ENCODE measurements around the gene LRRIQ4. TPM values are rescaled to one million over a fixed set of nuclear protein-coding genes. Genes with fewer than 3 reads are reported as not detected.

LRRIQ4 gene
- total and polyA plus RNA-seq, 8 donors, result 4.6 TPM; not detected in 7

DNA sequence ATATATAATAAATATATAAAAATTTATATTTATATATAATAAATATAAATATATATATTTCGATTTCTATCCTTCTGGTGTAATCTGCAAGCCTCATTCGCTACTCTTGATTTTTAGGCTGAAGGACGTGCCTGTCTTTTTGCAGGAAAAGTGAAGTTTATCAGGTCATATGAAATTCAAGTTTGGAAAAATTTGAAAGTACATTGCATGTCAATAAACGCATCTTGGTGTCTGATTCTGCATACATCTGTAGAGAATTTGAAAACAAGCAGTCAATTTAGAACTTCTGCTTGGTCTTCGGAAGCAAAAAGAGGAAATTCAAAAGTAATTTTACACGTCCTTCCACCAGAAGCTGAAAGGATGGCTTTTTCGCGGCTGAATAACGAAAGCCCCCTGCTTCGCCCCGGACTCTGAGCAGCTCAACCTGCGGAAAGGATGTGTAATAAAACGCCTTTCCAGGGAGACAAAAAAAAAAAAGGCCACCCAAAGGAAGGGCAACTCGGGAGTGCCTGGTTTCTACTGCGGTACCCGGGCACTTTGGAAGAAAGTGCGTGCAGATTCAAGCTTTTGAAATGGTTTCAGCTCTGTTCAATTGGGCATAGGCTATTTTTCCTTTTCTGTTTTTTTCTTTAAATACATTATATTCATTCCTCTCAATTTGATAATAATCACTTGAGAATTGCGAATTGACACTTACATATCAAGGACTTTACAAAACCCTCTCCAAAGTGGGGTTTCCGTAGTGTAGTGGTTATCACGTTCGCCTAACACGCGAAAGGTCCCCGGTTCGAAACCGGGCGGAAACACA lies 41.0 kb upstream of the LRRIQ4 start:
- DNase-seq, result peak; percentile 46 to 93
- H3K9me3 ChIP-seq, result no peaks in the 10 kb centered on the region
- no peaks in the 10 kb centered on the region for H3K27me3 ChIP-seq
- intact Hi-C loops (cut with DNase I; ENCODE audit: low total_unique reads), result no loop called here
- H3K4me1 ChIP-seq, result peaks cover 23 to 29% (median 27%) of the 10 kb centered on the region in 4 donors
- TF ChIP-seq, protein P1, sequence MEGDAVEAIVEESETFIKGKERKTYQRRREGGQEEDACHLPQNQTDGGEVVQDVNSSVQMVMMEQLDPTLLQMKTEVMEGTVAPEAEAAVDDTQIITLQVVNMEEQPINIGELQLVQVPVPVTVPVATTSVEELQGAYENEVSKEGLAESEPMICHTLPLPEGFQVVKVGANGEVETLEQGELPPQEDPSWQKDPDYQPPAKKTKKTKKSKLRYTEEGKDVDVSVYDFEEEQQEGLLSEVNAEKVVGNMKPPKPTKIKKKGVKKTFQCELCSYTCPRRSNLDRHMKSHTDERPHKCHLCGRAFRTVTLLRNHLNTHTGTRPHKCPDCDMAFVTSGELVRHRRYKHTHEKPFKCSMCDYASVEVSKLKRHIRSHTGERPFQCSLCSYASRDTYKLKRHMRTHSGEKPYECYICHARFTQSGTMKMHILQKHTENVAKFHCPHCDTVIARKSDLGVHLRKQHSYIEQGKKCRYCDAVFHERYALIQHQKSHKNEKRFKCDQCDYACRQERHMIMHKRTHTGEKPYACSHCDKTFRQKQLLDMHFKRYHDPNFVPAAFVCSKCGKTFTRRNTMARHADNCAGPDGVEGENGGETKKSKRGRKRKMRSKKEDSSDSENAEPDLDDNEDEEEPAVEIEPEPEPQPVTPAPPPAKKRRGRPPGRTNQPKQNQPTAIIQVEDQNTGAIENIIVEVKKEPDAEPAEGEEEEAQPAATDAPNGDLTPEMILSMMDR (IDR thresholded peaks at IDR 0.05), result no peak
- no peak for TF ChIP-seq POLR2A (IDR thresholded peaks at IDR 0.05)
- peak; percentile 16 to 50 (median 27) for TF ChIP-seq POLR2AphosphoS5 (IDR thresholded peaks at IDR 0.05)
- TF ChIP-seq EP300 (IDR thresholded peaks at IDR 0.05), result peak; percentile 23
- peak overlapping the region; percentile 98 to 100 (median 99) for H3K27ac ChIP-seq
- peaks cover 0 to 21% (median 19%) of the 10 kb centered on the region in 4 donors for H3K36me3 ChIP-seq
- 0 to 1% (median 1%) methylated on average over 27 of the region's 27 CpGs for WGBS, 5 donors
- H3K4me3 ChIP-seq, result peak overlapping the region; percentile 67 to 94 (median 77)

DNA sequence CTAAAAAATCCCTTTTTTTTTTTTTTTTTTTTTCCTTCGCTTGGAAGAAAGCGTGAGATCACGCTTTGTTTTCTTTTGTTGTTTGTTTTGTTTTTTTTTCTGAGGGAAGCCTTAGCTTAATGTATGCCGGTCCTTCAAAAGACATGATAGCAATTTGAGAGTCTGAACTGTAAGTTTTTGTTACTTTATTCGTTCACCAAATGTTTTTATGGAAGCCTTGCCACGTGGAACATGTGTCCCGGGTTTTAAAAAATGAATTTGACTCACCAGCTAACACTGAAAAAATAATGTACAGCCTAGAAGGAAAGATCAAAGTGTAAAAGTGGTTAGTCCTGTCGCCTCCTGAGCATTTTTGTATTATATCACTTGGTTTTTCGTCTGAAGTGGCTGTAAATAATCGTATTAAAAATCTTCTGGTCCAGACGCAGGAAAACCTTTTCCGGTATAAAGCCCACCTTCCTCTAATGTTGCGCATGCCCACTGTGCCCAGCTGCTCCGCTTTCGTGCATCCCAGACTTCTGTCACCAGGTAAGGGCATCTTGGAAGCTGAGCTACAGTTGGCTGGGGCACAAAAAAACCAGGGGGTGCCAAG lies 40.3 kb upstream of the LRRIQ4 start:
- Histone ChIP-seq H3K27ac (peak overlapping the region; percentile 98 to 100 (median 99)), H3K9me3 (no peaks in the 10 kb centered on the region), H3K36me3 (peaks cover 0 to 28% (median 26%) of the 10 kb centered on the region in 4 donors), H3K4me3 (peak overlapping the region; percentile 67 to 94 (median 77)), H3K4me1 (peaks cover 23 to 36% (median 30%) of the 10 kb centered on the region in 4 donors), H3K27me3 (no peaks in the 10 kb centered on the region)
- TF ChIP-seq EP300 (IDR thresholded peaks at IDR 0.05) (no peak), POLR2A (IDR thresholded peaks at IDR 0.05) (no peak), POLR2AphosphoS5 (IDR thresholded peaks at IDR 0.05) (peak in 1 of 3 donors; percentile 22)
- intact Hi-C loops (cut with DNase I; ENCODE audit: low total_unique reads), result no loop called here
- 0 to 1% (median 0%) methylated on average over 15 of the region's 15 CpGs for WGBS, 5 donors
- DNase-seq, result peak; percentile 76 to 94

DNA sequence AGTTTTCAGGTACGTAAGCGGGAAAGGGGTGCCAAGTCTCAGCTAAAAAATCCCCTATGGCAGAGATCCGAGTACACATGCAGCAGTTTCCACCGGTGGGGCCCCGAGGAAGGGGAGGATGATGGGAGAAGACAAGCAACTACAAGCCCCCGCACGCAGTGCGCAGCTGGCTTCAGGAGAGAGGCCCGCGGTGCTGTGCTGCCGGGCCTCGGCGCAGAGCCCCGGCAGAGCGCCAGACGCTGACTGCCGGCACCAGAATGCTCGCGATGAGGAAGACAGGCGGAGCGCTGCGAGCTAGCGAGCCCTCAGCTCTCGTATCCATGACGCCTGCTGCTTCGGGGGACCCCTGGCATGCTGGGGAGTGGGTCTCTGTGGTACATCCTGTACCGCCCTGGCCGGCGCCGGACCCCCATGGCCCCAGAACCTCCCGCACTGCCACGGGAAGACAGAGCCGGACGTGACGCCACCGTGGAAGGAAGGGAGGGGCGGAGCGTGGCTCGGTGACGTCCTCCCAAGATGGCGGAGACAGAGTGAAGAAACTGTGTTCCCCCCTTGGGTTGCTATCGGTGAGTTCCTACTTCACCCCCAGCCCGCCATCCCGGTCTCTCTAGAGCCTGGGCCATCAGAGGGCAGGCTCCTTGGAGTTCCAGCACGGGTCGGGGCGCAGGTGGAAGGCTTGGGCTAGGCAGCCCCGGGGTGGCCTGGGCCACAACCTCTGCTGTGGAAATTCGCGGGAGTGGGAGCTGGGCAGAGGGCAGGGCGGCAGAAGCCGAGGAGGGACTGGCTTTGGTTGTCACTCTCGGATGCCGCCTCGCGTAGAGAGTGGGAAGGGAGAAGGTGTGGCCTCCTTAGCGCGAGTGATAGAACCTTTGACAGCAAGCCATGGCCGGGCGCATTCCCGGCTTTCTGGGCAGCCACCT lies 39.5 kb upstream of the LRRIQ4 start, which contains the start of gene MYNN:
TSS of gene MYNN (plus strand) at position 500 of the 920 bp plus-strand sequence. CDS start 900 bp downstream, outside the sequence.
- Histone ChIP-seq H3K27ac (peak within 1 kb of the TSS; percentile 98 to 100 (median 99)), H3K4me3 (peak within 1 kb of the TSS; percentile 67 to 94 (median 77)), H3K4me1 (peaks cover 23 to 44% (median 34%) of the 10 kb centered on the region in 4 donors), H3K27me3 (no peaks in the 10 kb centered on the region), H3K9me3 (no peaks in the 10 kb centered on the region), H3K36me3 (peaks cover 0 to 36% (median 33%) of the 10 kb centered on the region in 4 donors)
- TF ChIP-seq EP300 (IDR thresholded peaks at IDR 0.05) (no peak), POLR2A (IDR thresholded peaks at IDR 0.05) (peak in 2 of 4 donors; percentile 96 to 97), POLR2AphosphoS5 (IDR thresholded peaks at IDR 0.05) (peak; percentile 99 to 100 (median 100))
- TF ChIP-seq, protein P1 (IDR thresholded peaks at IDR 0.05), result no peak
- intact Hi-C loops (cut with DNase I; ENCODE audit: low total_unique reads), result no loop called here
- 0% methylated on average over 35 to 61 of the region's 61 CpGs for WGBS, 5 donors
- peak; percentile 94 to 98 for DNase-seq

GRCh38 chr3:169774186-169774585 lies 38.5 kb upstream of the LRRIQ4 start:
- 25 to 42% (median 29%) methylated on average over 5 of the region's 5 CpGs for WGBS, 5 donors
- TF ChIP-seq POLR2AphosphoS5 (IDR thresholded peaks at IDR 0.05), result no peak
- no peak for TF ChIP-seq EP300 (IDR thresholded peaks at IDR 0.05)
- TF ChIP-seq, protein P1 (IDR thresholded peaks at IDR 0.05), result no peak
- TF ChIP-seq POLR2A (IDR thresholded peaks at IDR 0.05), result no peak
- Histone ChIP-seq H3K4me3 (peak overlapping the region; percentile 67 to 94 (median 77)), H3K27ac (peak overlapping the region in 4 of 5 donors; percentile 99 to 100 (median 99)), H3K4me1 (peaks cover 23 to 52% (median 38%) of the 10 kb centered on the region in 4 donors), H3K9me3 (no peaks in the 10 kb centered on the region), H3K36me3 (peaks cover under 1 to 46% (median 42%) of the 10 kb centered on the region in 4 donors), H3K27me3 (no peaks in the 10 kb centered on the region)
- no peak for DNase-seq
- intact Hi-C loops (cut with DNase I; ENCODE audit: low total_unique reads), result no loop called here
